H1 (cell line): Measurements from ENCODE around the gene NEO1. TPM values are rescaled to one million over a fixed set of nuclear protein-coding genes. Genes with fewer than 3 reads are reported as not detected.
A peak's percentile ranks its signal among the peaks of the same experiment; 100 is the strongest.

Source experiments
- CTCF ChIA-PET: fragments of 300-600 bp; sonication (Branson Sonifier 250); formaldehyde crosslinking; loops from one replicate; lab custom pipeline; 2021; ENCODE audit not compliant: partially characterized antibody; lab: Charles Lee
- POLR2A ChIA-PET: fragments of 300-600 bp; sonication (Branson Sonifier 250); formaldehyde crosslinking; loops from one replicate; lab custom pipeline; 2021; ENCODE audit warnings: inconsistent platforms; ENCODE audit not compliant: partially characterized antibody; lab: Charles Lee
- DNase-seq, 2 experiments: peaks; one replicate each; pipeline versions ENCODE4 v3.0.0 to v3.0.0-alpha.2; 2010 to 2022; ENCODE audit warnings: low spot score in 2 of 2, low read depth in 1 of 2, mixed read lengths in 1 of 2
- FAIRE-seq: peaks from 2 replicates; lab custom pipeline; 2011; peaks lifted over from hg19 to GRCh38; lab: Jason Lieb, UNC
- H2AFZ ChIP-seq: 2 replicates; pipeline ENCODE4 v1.8.1; 2012; ENCODE audit warnings: low read length, inconsistent platforms
- H2AK5ac ChIP-seq: 2 replicates; pipeline ENCODE4 v1.6.1; 2013; ENCODE audit warnings: low read depth, low read length
- H2BK120ac ChIP-seq: replicated peaks from 2 replicates; pipeline ENCODE3; 2013; ENCODE audit warnings: low read depth, low read length, inconsistent platforms
- H2BK12ac ChIP-seq: 2 replicates; pipeline ENCODE4 v1.6.1; 2013; ENCODE audit warnings: low read depth, low read length
- H2BK15ac ChIP-seq: 2 replicates; pipeline ENCODE4 v1.6.1; 2013; ENCODE audit warnings: low read length
- H2BK20ac ChIP-seq: 2 replicates; pipeline ENCODE4 v1.6.1; 2013; ENCODE audit warnings: low read length
- H2BK5ac ChIP-seq: 2 replicates; pipeline ENCODE4 v1.6.1; 2013; ENCODE audit warnings: low read depth, low read length
- H3K14ac ChIP-seq: 2 replicates; pipeline ENCODE4 v1.6.1; 2013; ENCODE audit warnings: inconsistent platforms; ENCODE audit not compliant: insufficient read length
- H3K18ac ChIP-seq: 2 replicates; pipeline ENCODE4 v1.6.1; 2013; ENCODE audit warnings: low read length; ENCODE audit errors: extremely low read depth
- H3K23ac ChIP-seq: 2 replicates; pipeline ENCODE4 v1.6.1; 2013; ENCODE audit warnings: inconsistent platforms; ENCODE audit not compliant: insufficient read length
- H3K23me2 ChIP-seq: 2 replicates; pipeline ENCODE4 v1.6.1; 2013; ENCODE audit warnings: low read depth, low read length
- H3K27ac ChIP-seq: 2 replicates; pipeline ENCODE4 v1.6.1; 2011; ENCODE audit warnings: low read depth, low read length, inconsistent platforms
- H3K27me3 ChIP-seq, 4 experiments: replicated peaks in 1 of 4; 1 replicate in 1 of 4; 2 replicates in 3 of 4; pipeline versions ENCODE4 v1.6.1 to v1.8.1; 2011 to 2013; ENCODE audit warnings: low read length in 3 of 4, mild to moderate bottlenecking in 3 of 4, inconsistent platforms in 2 of 4, mixed read lengths in 2 of 4, moderate library complexity in 1 of 4; ENCODE audit not compliant: control insufficient read depth in 3 of 4, insufficient read depth in 3 of 4; ENCODE audit errors: extremely low read depth in 1 of 4
- H3K36me3 ChIP-seq, 4 experiments: 2 replicates each; pipeline versions ENCODE4 v1.6.1 to v1.8.1; 2011 to 2013; ENCODE audit warnings: mild to moderate bottlenecking in 4 of 4, low read length in 3 of 4, moderate library complexity in 2 of 4, control low read depth in 1 of 4, inconsistent platforms in 1 of 4; ENCODE audit not compliant: insufficient read depth in 4 of 4, control insufficient read depth in 2 of 4
- H3K4ac ChIP-seq: replicated peaks from 2 replicates; pipeline ENCODE3; 2013; ENCODE audit warnings: low read length, low read depth, mixed read lengths, inconsistent platforms; ENCODE audit not compliant: insufficient read length
- H3K4me1 ChIP-seq, 4 experiments: replicated peaks in 1 of 4; 1 replicate in 1 of 4; 2 replicates in 3 of 4; pipeline versions ENCODE4 v1.6.1 to v1.8.1; 2011 to 2013; ENCODE audit warnings: low read length in 3 of 4, inconsistent platforms in 2 of 4, mixed read lengths in 1 of 4; ENCODE audit not compliant: insufficient read depth in 4 of 4, control insufficient read depth in 3 of 4
- H3K4me2 ChIP-seq, 2 experiments: 2 replicates each; pipeline versions ENCODE4 v1.6.1 to v1.8.1; 2011 to 2013; ENCODE audit warnings: low read depth in 2 of 2, low read length in 2 of 2, control low read depth in 1 of 2, inconsistent platforms in 1 of 2, mild to moderate bottlenecking in 1 of 2; ENCODE audit not compliant: insufficient read depth in 1 of 2
- H3K4me3 ChIP-seq, 4 experiments: fragments of 200-600, 300-600 bp in 1 of 4; sonication (generic), shearing (Covaris generic), sonication (Bioruptor Twin) in 1 of 4; 2 replicates each; pipeline versions ENCODE4 v1.5.1 to v1.8.1; 2011 to 2016; ENCODE audit warnings: low read length in 4 of 4, low read depth in 3 of 4, control low read depth in 2 of 4, inconsistent platforms in 2 of 4, mild to moderate bottlenecking in 2 of 4, mixed read lengths in 1 of 4, moderate library complexity in 1 of 4; ENCODE audit not compliant: insufficient read depth in 2 of 4; ENCODE audit errors: extremely low read depth in 1 of 4
- H3K56ac ChIP-seq: replicated peaks from 2 replicates; pipeline ENCODE3; 2013; ENCODE audit warnings: low read depth, mild to moderate bottlenecking, mixed read lengths, low read length, inconsistent platforms; ENCODE audit not compliant: insufficient read length
- H3K79me1 ChIP-seq: 2 replicates; pipeline ENCODE4 v1.6.1; 2013; ENCODE audit warnings: low read depth, low read length, control low read depth
- H3K79me2 ChIP-seq, 2 experiments: 2 replicates each; pipeline versions ENCODE4 v1.6.1 to v1.8.1; 2012 to 2013; ENCODE audit warnings: low read length in 2 of 2, mild to moderate bottlenecking in 2 of 2, inconsistent platforms in 1 of 2; ENCODE audit not compliant: insufficient read depth in 2 of 2, control insufficient read depth in 1 of 2
- H3K9ac ChIP-seq, 4 experiments: replicated peaks in 1 of 4; 1 replicate in 1 of 4; 2 replicates in 3 of 4; pipeline versions ENCODE4 v1.6.1 to v1.8.1; 2011 to 2013; ENCODE audit warnings: low read depth in 3 of 4, low read length in 3 of 4, control low read depth in 2 of 4, mild to moderate bottlenecking in 2 of 4, moderate library complexity in 2 of 4, inconsistent platforms in 1 of 4; ENCODE audit errors: extremely low read depth in 1 of 4
- H3K9me3 ChIP-seq, 2 experiments: 2 replicates each; pipeline versions ENCODE4 v1.6.1 to v1.8.1; 2012 to 2013; ENCODE audit warnings: mild to moderate bottlenecking in 2 of 2, moderate library complexity in 2 of 2, control low read depth in 1 of 2, inconsistent platforms in 1 of 2, low read depth in 1 of 2, low read length in 1 of 2, mixed read lengths in 1 of 2; ENCODE audit not compliant: insufficient read depth in 2 of 2
- H4K20me1 ChIP-seq, 2 experiments: replicated peaks in 1 of 2; 2 replicates each; pipeline versions ENCODE3 to v1.8.1; 2011 to 2013; ENCODE audit warnings: inconsistent platforms in 2 of 2, low read length in 2 of 2, mild to moderate bottlenecking in 1 of 2; ENCODE audit not compliant: insufficient read depth in 2 of 2, control insufficient read depth in 1 of 2
- H4K5ac ChIP-seq: 2 replicates; pipeline ENCODE4 v1.6.1; 2013; ENCODE audit warnings: low read length, low read depth, mixed read lengths, inconsistent platforms; ENCODE audit not compliant: insufficient read length
- H4K8ac ChIP-seq: 2 replicates; pipeline ENCODE4 v1.8.0; 2013; ENCODE audit warnings: mild to moderate bottlenecking, moderate library complexity, low read length, inconsistent platforms; ENCODE audit not compliant: insufficient read depth; ENCODE audit errors: extremely low read depth
- H4K91ac ChIP-seq: replicated peaks from 2 replicates; pipeline ENCODE3; 2013; ENCODE audit warnings: low read length, mixed read lengths, inconsistent platforms; ENCODE audit not compliant: insufficient read length
- BACH1 ChIP-seq: IDR thresholded peaks from 2 replicates; pipeline ENCODE4 v1.6.1; 2012; ENCODE audit warnings: low read length, improper control_type of control experiment
- CEBPB ChIP-seq: IDR thresholded peaks from 2 replicates; pipeline ENCODE4 v1.6.1; 2012; ENCODE audit warnings: low read depth, low read length
- WGBS, 2 experiments: shearing (Covaris generic) in 1 of 2; methylation state at CpG; one replicate each; pipeline versions ENCODE4 v1.1.6 to v1.1.7; 2013 to 2015; ENCODE audit warnings: low lambda C conversion rate in 2 of 2, mixed read lengths in 2 of 2, inconsistent platforms in 1 of 2, low coverage in 1 of 2, missing lambda C conversion rate in 1 of 2; ENCODE audit not compliant: insufficient replicate concordance in 2 of 2, insufficient coverage in 1 of 2, insufficient read length in 1 of 2; ENCODE audit errors: extremely low coverage in 1 of 2, missing lambda C conversion rate in 1 of 2; 5-methylcytosine and 5-hydroxymethylcytosine counted together
- polyA plus RNA-seq, 7 experiments: library from polyadenylated mRNA; depleted of rRNA in 3 of 7; stranded (reverse) in 5 of 7; unstranded in 2 of 7; fragments of >200 nt in 5 of 7; fragments of 200-250 nt in 2 of 7; gene quantifications; 1 replicate in 5 of 7; 2 replicates in 1 of 7; 4 replicates in 1 of 7; pipeline versions ENCODE4 v1.2.1 to v1.2.3, GENCODE V29; 2011 to 2013; ENCODE audit warnings: missing spikeins in 2 of 7, mixed read lengths in 2 of 7
- total RNA-seq: library from RNA; stranded (reverse); fragmentation: NEBNext Ultra II Directional; extraction: Animal tissue kit (Norgen Biotek cat#: 25700); gene quantifications from 2 replicates; pipeline ENCODE4 v1.2.1, GENCODE V29; 2021

NEO1 gene
- total and polyA plus RNA-seq, 2 of the 8 experiments (the other 6 are each of a cell fraction or from before 2014, with no cell fraction given): 36.0 to 51.0 TPM

DNA sequence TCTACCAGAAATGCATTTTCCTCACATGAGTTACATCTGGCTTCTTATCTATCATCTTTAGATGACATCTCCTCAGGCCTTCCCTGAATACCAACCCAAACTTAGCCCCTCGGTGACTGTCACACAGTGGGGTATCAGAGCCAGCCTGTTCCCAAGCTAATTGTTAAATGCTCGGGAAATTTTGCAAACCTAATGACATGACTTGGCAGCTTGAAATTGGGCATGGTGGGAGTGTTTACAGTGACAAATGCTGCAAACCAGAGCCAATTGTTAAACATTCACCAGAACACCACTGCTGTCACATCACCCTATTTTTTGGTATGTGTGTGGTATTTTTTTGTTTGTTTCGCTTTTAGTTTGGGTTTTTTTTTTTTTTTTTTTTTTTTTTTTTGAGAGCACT lies 185.6 kb downstream of the NEO1 start:
- H3K27me3 ChIP-seq: no peaks in the 10 kb centered on the region
- no peak overlapping the region for H3K23ac ChIP-seq
- peaks cover 3% of the 10 kb centered on the region in 2 experiments for H4K20me1 ChIP-seq
- no peak overlapping the region for H3K14ac ChIP-seq
- WGBS, 2 experiments: 74% methylated on average over 3 of the region's 3 CpGs; no CpG with 5 or more reads in 1 of the 2 experiments
- no peaks in the 10 kb centered on the region for H3K79me2 ChIP-seq
- no peak overlapping the region for H2BK5ac ChIP-seq
- H3K4me3 ChIP-seq: no peak overlapping the region
- TF ChIP-seq CEBPB (no peak), BACH1 (0 out of 2 replicates have a peak, but pooled peaks have one; percentile 30)
- TF ChIP-seq, all 59 proteins: peak for 1
- Histone ChIP-seq H2BK12ac (no peak overlapping the region), H3K23me2 (no peaks in the 10 kb centered on the region), H4K8ac (no peak overlapping the region), H2BK20ac (no peak overlapping the region), H2AK5ac (no peak overlapping the region), H3K9ac (no peak overlapping the region), H3K9me3 (no peaks in the 10 kb centered on the region), H2BK15ac (no peak overlapping the region), H3K36me3 (no peaks in the 10 kb centered on the region), H3K4me2 (no peak overlapping the region), H3K18ac (no peak overlapping the region), H4K5ac (no peak overlapping the region), H3K79me1 (no peaks in the 10 kb centered on the region), H3K4ac (no peak overlapping the region), H4K91ac (no peak overlapping the region), H3K27ac (no peak overlapping the region), H2BK120ac (no peak overlapping the region), H2AFZ (no peak overlapping the region), H3K56ac (no peak overlapping the region), H3K4me1 (no peaks in the 10 kb centered on the region)
- CTCF ChIA-PET: interaction anchor here (0.6 to 2.2 kb wide), 8 partner anchors 9 to 648 kb away, joined by 3 to 8 read pairs (median 4); no protein-coding TSS in a partner anchor
- DNase-seq: no peak
- peak; percentile 48 for FAIRE-seq
- POLR2A ChIA-PET: interaction anchor here (0.6 to 0.7 kb wide), 2 partner anchors 11 to 444 kb away, joined by 3 read pairs; no protein-coding TSS in a partner anchor
